SKM-1 (cell line): ENCODE measurements around the gene ZNF382.
"Not testable (repeated sequence)": the region's sequence is repeated elsewhere in the genome, so short reads cannot be mapped to it uniquely, and the experiment has no call there.

ENCODE experiments used
- DNase-seq: peaks from one replicate; lab custom pipeline; 2025; ENCODE audit not compliant: unreplicated experiment; lab: John Stamatoyannopoulos, UW

Gene ZNF382

GRCh38 chr19:36605101-36605876 lies at the start of gene ZNF382:
TSS of gene ZNF382 (plus strand) at chr19:36605313. CDS start at chr19:36609915, 4,602 bp downstream.
- DNase-seq: peak; percentile 72

DNA sequence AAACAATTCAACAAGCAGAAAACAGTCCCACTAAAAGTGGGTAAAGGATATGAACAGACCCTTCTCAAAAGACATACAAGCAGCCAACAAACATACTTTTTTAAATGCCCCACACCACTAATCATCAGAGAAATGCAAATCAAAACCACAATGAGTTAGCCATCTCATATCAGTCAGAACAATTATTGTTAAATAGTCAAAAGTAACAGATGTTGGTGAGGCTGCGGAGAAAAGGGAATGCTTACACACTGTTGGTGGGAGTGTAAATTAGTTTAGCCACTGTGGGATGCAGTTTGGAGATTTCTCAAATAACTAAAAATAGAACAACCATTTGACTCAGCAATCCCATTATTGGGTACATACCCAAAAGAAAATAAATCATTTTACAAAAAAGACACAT lies 40.7 kb upstream of the ZNF382 start:
- no peak for DNase-seq

GRCh38 chr19:36572593-36573019 lies 32.5 kb upstream of the ZNF382 start:
- DNase-seq: no peak

- DNase-seq: peak; percentile 75
These were observed 31.9 kb upstream of the ZNF382 start, which contains the start of gene ZNF529 for GRCh38 chr19:36573020-36573894. TSS of gene ZNF529 (minus strand) at chr19:36573292. CDS start at chr19:36572346, 946 bp downstream.

DNA sequence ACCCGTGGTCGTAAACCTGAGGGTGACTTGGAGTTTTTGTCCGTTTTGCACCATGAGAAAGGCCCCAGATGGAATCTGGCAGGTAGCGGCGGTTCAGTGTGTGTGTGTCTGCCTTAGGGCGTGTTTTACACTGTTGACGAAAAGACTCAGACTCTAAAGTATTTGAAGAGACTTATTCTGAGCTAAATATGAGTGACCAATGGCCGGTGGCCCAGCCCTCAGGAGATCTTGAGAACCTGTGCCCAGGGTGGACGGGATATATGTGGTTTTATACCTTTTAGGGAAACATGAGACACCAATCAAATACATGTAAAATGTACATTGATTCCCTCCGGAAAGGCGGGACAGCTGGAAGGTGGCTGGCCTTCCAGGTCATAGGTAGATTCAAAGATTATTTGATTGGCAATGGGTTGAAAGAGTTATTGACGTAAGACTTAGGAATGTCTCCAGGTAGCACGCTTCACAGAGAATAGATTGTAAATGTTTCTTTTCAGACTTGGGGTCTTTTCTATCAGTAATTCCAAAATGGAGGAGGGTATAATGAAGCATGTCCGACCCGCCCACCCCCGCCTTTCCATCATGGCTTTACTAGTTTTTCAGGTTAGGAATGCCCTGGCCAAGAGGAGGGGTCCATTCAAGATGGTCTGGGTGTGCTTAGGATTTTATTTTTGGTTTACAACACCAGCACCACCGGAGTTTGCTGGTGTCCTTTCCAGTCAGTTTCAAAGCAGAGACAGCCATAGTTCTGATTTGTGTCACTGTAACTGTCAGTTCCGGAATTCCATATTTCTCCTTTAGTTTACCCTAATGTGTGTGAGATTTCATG lies 31.0 kb upstream of the ZNF382 start:
- DNase-seq: no peak

DNA sequence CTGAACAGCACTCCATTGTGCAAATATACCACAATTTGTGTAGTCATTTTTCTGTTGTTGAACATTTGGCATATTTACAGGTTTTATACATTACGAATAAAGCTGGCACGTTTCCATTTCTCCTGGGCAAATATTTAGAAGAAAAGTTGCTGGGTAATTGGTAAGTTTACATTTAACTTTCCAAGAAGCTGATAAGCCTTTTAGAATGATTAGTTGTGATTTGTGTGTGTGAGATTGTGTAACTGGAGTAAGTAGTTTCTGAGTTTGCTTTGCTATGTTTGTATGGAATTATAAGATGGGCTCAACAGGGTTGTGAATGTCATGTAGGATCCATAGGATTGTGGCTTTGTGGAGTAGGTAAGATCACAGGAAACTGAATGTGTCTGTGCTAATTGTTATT lies 30.4 kb upstream of the ZNF382 start:
- no peak for DNase-seq

DNA sequence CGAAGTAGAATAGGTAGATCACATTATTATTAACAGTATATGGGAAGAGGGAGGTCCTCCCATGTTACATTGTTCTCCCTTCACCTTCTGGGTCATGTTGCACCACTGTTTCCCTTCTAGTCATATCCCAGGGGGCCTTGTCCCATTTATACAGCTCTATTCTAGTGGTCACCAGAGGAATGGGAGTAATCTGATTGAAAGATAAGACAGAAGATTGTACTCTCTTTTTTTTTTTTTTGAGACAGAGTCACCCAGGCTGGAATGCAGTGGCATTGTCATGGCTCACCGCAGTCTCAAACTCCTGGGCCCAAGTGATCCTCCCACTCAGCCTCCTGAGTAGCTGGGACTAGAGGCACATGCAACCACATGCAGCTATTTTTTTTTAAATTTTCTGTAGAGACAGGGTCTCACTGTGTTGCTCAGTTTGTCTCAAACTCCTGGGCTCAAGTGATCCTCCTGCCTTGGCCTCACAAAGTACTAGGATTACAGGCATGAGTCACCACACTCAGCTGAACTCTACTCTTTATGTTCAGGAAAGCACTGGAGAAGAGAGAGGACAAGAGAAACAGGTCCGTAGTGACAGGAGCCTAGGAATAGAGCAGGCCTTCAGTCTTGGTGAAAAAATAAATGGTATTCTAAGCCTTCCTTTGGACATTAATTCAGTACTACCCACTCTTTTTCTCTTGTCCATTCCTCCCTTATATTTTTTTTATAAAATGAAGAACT lies 27.7 kb upstream of the ZNF382 start:
- DNase-seq: no peak

GRCh38 chr19:36579255-36579654 lies 25.9 kb upstream of the ZNF382 start:
- DNase-seq: no peak

DNA sequence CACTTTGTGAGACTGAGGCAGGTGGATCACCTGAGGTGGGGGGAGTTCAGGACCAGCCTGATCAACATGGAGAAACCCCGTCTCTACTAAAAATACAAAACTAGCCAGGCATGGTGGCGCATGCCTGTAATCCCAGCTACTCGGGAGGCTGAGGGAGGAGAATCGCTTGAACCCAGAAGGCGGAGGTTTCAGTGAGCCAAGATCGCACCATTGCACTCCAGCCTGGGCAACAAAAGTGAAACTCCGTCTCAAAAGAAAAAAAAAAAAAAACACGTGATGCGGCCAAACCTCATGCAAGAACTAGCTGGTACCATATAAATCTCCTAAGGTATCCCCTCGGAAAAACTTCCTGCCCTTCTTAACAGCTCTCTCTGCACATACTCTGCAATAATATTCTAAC lies 2.4 kb upstream of the ZNF382 start:
- DNase-seq: not testable (repeated sequence)

GRCh38 chr19:36604656-36605100 lies 435 bp upstream of the ZNF382 start:
- DNase-seq: peak; percentile 44

DNA sequence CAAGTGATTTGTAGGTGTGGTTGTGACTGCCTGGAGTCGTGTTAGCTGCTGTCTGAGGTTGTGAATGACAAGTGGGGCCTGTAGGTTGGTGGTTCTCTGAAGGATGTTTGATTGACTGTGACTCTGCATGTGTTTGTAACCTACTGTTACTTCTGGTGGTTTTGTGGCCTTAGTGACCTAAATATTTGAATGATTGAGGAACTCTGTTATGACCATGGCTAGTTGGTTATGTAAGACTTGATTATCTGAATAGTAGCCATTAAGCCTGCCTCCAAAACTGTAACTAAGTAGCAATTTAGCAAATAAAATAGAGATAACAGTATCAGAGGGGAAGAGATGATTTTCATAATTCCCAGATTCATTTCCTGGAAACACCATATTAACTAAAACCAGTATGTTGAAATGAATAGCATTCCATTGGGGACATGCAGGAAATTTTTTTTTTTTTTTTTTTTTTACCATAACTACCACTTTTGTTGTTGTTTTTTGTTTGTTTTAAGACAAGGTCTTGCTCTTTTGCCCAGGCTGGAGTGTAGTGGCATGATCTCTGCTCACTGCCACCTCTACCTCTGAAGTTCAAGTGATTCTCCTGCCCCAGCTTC lies 865 bp downstream of the ZNF382 start:
- no peak for DNase-seq

- DNase-seq: no peak
These were observed 21.9 kb downstream of the ZNF382 start for GRCh38 chr19:36627057-36627456.

DNA sequence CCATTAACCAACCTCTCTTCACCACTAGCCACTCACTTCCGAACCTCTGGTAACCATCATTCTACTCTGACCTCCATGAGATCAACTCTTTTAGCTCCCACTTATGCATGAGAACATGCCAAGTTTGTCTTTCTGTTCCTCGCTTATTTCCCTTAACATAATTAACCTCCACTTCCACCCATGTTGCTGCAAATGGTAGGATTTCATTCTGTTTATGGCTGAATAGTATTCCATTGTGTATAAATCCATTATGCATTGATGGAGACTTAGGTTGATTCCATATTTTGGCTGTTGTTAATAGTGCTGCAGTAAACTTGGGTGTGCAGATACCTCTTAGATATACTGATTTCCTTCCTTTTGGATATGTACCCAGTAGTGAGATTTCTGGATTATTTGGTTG lies 30.2 kb downstream of the ZNF382 start:
- no peak for DNase-seq

DNA sequence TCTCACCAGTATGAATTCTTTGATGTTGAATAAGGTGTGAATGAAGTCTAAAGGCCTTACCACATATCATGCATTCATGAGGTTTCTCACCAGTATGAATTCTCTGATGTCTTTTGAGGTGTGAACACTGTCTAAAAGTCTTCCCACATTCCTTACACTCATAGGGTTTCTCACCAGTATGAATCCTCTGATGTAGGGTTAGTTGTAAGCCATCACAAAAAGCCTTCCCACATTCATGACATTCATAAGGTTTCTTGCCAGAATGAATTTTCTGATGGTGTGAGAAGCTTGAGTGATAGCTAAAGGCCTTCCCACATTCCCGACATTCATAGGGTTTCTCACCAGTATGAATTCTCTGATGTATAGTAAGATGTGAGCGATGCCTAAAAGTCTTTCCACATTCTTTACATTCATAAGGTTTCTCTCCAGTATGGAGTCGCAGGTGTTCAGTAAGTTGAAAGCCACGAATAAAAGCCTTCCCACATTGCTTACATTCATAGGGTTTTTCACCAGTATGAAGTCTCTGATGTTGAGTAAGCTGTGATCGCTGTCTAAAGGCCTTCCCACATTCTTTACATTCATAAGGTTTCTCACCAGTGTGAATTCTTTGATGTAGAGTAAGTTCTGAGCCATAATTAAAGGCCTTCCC lies 33.9 kb downstream of the ZNF382 start:
- no peak for DNase-seq

DNA sequence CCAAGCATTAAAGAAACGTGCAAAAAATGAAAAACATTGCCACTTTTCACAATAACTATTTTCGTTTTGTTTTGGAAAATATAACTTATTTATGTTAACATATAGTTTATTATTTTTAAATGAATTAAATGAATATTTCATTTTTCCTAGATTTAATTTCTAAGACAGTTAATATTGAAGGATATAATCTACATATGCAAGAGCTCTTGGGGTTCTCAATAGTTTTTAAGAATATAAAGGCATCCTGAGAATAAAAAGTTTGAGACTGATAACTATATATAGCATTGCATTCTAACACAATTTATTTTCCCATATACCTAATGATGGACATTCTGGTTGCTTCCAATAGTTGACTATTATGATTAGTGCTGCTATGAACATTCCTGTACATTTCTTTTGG lies 41.6 kb downstream of the ZNF382 start:
- DNase-seq: no peak

GRCh38 chr19:36652958-36653357 lies 47.8 kb downstream of the ZNF382 start:
- DNase-seq: no peak

GRCh38 chr19:36665832-36666231 lies 60.7 kb downstream of the ZNF382 start:
- DNase-seq: no peak

DNA sequence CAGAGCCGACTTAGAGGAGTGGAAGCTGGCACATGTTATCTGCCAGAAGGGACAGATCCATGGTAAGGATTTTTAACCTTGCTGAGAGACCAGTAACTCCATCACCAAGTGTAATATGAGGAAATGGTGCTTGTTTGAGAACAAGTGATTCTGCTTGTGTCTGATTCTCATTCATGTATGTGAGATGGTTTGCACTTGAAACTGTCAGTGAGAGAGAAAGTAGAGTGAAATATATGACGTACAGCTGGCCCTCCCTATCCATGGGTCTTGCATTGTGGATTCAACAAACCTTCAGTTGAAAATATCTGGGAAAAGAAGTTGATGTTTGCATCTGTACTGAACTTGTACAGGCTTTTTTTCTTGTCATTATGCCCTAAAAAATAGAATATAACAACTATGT lies 63.5 kb downstream of the ZNF382 start:
- no peak for DNase-seq

DNA sequence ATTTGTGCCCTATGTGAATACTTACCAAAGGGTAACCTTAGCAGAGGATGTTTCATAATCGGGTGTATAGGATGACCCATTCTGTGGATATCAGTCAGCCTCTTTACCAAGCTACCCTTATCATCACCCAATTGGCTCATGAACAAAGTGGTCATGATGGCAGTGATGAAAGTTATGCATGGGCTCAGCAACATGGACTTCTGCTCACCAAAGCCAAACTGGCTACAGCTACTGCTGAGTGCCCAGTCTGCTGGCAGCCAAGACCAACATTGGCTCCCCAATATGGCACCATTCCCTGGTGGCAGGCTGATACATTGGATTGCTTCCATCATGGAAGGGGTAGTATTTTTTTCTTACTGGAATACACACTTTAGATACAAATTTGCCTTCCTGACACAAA lies 67.3 kb downstream of the ZNF382 start:
- no peak for DNase-seq
